Stimulated activated CD4-positive, alpha-beta T cell treated with anti-CD3 and anti-CD28 coated beads, Interleukin-12 subunit alpha, Interleukin-12 subunit beta, amount 100 ng/mL, for 48 hours (primary cell): ENCODE results near the gene CAB39L.

Experiments used
- DNase-seq, 3 donors: peaks; one replicate each; pipeline ENCODE4 v3.0.0-alpha.2; 2020; ENCODE audit warnings: low read depth in 2 of 3, low spot score in 1 of 3

Gene CAB39L

DNA sequence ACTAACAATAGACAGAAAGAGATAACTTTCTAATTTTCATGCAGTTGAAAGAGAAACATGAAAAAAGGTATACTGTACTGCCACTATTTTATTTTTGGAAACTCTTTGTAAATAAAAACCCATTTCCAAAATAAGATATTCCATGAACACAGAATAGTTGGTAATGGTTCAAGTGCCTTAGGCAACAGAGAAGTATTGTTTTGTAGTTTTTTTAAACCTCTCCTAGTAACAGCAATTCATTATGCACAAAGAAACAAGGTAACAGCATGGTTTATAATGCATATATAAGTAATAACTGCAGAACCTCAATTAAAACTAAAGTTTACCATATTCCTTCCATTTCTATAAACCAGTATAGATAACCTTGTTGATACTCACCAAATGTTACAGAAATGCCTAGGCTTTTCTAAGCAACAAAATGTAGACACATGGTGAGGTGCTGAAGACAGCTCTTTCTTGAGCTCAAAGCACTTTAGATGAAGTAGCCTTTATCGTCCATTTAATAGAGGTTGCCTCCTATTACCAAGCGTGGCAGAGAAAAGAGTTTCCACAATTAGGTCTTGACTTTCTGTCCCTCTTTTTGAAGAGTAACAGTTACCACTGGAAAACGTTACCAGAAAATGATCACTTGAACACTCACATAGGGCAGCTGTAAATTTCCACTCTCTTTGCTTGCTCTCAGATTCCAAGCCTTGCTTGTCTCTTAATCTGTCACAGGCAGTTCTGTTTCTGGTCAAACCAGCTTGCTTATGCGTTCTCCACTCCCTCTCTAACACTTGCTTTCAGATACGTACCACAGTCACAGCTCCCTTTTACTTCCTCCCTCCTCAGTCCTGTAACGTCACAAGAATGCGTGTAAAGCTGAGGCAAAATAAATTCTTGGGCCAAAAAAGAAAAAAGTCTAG, 42.9 kb downstream of the CAB39L start:
- no peak for DNase-seq

DNA sequence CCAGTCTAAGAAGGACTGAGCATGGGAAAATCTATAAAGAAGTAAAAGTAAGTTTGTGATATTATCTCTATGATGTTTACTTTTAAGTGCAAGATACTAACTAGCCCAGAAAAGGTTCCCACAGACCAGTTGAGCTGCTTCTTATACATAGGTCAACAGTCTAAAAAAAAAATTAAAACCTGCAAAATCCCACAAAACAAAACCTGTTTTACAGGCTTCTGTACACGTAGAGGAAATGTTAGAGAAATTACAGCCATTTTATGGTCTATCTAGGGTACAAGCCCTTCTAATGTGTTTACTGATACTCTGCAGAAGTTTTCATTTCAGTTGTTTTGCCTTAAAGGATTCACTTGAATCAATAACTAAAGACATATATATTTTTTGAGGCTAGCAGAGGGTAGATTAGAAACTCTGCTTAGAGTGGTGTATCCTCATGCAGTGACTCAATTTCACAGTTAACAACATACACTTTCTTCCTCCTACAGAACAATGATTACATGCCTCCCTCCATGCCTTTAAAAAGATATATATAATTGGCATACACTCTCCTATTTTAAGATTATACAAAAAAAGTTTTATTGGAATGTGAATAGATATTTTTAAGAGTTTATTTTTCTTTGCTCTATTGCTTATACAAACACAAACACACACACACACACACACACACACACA, 43.9 kb downstream of the CAB39L start:
- DNase-seq, result no peak

DNA sequence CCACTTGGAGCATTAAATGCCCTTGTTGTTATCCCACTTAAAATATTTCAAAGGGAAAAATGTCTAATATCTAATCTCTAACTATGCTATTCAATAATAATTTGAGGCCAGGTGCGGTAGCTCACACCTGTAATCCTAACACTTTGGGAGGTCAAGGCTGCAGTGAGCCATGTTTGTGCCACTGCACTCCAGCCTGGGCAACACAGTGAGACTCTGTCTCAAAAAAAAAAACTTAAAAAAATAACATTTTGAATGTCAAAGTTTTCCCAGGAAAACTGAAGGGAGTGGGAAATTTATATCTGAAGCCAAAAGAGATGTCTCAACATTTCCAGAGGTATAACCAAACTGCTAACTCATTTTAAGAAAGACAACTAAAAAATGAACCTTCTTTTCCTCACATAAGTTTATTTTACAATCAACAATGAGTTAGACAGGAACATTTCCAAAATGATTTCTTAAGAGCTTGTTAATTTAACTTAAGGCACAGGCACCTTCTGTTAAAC, 47.9 kb downstream of the CAB39L start:
- DNase-seq, result no peak

DNA sequence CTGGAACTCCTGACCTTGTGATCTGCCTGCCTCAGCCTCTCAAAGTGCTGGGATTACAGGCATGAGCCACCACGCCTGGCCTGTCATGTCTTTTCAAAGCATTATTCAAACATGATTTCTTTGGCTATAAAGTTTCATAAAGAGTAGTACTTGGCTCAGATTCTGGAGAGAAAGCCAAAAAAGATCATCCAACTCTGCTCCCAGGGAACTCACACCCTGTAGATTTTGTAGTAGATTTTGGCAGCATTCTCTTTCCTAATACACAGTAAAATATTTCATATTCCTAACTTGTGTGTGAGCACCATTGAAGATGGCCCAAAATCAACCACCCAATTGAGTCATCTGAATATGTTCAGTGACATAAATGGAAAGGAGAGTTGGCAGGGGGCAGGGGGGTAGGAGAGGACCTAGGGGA, 48.4 kb downstream of the CAB39L start:
- DNase-seq, result no peak

DNA sequence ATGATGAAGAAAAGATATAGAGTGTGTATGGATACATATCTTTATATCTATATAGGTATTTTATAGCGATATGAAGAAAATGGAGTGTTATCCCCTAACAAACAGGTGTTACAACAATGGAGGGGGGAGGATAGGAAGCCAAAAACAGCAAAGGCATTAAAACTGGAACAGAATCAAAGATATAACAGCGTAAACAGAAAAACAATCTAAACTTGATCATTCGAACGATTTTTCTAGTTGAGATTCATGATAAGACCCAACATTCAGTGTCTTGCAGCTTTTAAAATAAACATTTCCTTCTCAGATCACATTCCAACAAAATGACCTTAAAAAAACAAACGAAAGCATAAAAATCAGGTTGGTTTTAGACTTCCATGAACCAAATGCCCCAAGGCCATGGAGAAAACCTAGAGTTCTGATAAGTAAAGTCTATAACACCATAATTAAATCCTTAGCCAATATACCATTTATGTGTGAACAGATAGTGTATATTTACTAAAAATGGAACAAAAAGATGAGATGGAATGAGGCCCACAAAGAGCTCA, 55.7 kb downstream of the CAB39L start:
- no peak for DNase-seq

DNA sequence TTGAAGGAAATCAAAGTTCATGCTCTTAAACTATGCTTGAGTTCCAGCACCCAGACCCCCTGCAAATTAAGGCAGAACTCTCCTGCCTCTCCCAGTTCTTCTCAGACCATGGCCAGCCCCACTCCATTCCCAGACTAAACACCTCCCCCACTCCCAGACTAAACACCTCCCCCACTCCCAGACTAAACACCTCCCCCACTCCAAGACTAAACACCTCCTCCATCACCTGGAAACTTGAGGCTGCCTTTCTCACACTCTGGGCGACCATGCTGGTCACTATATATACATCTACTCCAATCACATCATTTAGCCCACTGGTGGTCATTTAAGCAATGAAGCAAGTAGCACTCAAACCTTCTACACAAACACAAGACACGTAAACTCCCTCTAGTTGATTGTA, 57.2 kb downstream of the CAB39L start:
- DNase-seq, result no peak

DNA sequence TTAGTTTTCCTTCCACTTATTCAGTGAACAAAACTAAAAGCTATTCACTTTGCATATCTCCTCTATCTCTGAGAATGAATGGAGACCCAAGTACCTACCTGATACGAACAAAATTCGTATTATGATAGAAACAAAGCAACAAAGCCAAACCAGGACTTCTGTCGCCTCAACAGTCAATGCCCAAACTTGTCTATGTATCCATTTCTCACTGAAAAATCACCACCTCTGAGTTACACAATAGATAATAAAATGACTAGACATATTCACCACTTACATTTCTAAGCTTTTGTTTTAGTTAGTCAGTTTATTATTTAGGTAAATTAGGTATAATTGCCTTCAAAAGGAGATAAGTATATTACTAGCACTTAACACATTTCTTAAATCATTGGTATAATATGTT, 67.7 kb downstream of the CAB39L start:
- no peak for DNase-seq

DNA sequence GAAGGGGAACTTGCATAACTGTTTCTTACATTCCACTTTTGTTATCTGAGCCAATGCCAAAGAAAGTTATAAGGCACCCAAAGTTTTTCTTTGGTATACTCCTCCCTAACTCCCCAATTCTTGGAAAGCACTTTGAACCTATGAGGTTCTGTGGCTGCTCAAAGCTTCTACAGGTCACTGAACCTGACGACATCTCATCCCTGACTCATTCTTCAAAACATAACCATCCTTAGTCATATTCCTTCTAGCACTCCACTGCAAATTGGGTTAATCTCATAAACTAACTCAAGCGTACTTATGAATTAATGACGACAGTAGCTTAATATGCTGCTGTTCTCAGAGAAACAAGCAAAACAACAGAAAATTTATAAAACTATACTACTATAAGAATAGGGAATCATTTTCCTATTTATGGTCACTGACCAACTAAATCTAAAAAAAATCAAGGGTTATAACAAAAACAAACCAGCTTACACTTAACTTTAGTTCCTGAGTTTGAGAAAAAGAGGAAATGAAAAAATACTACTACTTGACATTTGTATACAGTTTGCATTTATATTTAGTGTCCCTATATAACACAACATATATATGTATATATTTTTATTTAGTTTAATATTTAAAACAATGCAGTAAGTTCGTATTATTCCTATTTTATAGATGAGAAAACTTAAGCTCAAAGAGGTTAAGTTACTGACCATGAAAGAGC, 69.1 kb downstream of the CAB39L start:
- no peak for DNase-seq

DNA sequence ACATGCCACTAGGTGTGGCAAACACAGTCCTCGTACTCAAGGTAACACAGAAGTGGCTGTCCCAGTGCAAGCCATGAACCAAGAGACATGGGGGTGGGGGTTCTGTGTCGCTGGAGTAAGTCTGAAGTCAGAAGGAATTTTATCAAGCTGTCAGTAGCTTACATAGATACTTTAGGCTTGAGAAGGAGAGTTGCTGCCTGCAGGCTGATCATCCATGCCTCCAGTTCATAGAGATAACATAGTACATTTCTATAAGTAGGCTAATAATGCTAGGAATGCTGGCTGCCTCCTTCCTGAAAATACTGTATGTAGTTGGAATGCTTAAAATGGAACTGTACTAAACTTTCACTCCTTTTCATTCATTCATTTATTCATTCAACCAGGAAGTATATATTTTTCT, 70.1 kb downstream of the CAB39L start:
- DNase-seq, result no peak

DNA sequence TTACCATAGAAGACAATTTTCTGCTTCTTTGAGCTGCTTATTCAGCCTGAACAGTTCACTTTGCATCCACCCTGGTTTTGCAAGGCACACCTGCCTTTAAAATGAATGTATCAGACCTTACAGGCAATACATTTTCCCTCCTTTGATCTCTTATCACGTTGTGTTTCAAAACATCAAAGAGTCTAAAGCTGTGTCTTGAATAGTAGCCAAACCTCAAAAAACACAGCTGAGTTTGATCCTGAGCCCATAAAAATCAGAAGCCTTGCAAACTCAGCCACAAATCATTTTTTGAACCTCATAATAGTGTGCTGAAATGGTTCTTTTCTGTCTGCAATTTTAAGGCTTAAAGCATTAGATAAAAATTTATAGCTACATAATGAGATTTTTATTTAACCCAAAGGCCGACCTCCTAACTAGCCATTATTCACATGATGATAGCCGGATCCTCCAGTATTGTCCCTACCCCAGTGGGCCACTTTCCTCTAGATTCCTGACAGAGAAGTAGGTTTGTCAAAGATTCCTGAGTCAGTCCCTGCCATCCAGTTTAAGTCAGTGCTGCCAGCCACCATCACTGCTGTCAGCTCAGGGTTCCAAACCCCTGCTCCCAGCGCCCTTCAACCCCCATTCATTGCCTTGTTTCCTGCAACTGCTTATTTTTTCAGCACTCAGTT, 71.8 kb downstream of the CAB39L start:
- DNase-seq, result no peak

DNA sequence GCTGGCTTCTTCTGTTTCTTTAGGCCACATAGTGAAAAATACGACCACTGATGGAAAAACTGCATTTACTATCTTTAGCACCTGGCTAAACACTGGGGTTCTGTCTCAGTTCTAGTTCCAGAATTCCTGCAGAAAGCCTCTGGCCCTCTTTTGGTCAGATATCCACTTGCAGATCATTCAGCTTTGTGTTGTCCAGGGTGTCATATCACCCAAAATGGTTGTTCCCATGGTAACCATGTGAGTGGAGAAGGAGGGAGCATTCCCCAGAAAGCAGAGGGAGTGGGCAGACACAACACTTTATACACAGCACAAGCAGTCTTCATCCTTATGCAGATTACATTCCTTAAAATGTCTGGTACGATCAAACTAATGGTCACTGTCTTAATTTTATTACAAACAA, 73.5 kb downstream of the CAB39L start:
- no peak for DNase-seq

DNA sequence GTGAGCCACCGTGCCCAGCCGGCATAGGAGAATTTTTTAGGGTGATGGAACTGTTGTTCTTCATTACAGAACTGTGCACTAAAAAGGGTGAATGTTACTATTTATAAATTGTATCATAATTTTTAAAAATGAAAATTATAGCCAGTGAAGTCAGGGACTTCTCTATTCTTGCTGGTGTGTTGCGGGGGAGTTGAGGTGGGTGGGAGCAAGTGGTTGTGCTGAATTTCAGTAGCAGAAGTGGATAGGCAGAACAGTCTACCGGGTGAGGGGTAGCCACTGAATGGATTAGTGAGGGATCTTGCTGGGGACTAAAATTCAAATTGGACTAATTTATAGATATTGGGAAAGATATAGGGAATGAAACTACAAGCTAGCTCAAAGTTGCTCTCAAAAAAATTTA, 74.0 kb downstream of the CAB39L start:
- no peak for DNase-seq

DNA sequence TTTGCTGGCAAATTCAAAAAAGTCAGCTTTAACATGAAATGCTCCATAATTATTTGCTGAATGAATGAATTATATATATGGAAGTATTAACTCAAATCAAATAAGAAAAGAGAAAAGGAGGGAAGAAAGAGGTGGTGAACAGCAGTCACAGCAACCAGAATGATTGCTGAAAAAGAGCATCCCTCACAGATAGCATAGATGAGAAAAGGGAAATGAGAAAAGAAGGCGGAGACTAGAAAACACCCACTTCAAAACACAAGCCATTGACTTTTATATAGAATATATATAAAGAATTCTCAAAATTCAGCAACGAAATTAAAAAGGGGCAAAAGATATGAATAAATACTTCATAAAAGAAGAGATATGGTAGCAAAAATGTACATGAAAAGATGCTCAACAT, 75.2 kb downstream of the CAB39L start:
- no peak for DNase-seq

DNA sequence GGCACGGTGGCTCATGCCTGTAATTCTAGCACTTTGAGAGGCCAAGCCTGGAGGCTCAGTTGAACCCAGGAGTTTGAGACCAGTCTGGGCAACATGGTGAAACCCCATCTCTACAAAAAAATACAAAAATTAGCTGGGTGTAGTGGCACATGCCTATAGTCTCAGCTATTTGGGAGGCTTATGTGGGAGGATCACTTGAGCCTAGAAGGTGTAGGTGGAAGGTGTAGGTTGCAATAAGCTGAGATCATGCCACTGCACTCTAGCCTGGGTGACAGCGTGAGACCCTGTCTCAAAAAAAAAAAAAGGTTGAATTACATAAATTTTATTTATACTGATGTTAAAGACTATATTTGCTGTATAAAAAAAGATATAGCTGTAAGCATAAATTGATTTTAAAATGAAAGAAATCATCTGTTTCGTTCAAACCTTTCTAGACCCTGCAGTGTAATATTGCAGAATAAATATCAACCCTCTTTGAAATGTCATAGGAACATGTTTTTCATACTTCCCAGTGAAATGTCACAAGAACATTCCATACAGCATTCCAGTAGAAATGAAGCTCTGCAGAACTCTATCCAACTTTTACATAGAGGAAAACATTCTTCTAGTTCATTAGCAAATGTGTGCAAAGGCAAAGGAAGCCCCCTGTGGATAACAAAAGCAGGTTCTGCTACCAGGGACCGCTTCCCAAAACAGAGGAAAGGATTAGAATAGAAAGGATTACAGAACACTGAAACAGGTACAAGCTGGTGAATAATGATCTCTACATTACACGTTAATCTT, 76.0 kb downstream of the CAB39L start:
- no peak for DNase-seq

DNA sequence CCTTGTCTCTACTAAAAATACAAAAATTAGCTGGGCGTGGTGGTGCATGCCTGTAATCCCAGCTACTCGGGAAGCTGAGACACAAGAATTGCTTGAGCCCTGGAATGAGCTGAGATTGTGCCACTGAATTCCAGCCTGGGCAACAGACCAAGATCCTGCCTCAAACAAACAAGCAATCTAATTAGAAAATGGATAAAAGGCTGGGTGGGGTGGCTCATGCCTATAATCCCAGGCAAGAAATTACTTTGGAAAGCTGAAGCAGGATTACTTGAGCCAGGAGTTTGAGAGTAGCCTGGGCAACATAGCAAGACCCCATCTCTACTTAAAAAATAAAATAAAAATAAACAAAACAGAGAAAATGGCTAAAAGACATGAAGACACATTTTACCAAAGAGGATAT, 77.0 kb downstream of the CAB39L start:
- no peak for DNase-seq

DNA sequence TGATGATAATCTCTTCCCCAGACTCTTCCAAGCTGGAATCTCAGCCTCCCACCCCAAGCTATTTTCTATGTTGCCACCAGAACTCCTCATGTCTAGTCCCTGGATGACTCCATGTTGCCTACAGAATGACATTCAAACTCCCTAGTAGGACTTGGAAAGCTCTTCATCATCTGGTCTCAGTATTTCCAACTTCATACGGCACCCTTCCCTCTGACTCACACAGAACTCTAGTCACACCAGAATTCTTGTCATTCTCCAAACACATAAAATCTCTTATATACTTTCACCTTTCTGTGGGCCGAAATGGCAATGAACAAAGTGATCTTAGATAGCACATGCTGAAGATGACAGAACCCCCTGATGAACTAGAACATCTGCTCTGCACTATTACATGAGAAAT, 86.2 kb downstream of the CAB39L start:
- no peak for DNase-seq

DNA sequence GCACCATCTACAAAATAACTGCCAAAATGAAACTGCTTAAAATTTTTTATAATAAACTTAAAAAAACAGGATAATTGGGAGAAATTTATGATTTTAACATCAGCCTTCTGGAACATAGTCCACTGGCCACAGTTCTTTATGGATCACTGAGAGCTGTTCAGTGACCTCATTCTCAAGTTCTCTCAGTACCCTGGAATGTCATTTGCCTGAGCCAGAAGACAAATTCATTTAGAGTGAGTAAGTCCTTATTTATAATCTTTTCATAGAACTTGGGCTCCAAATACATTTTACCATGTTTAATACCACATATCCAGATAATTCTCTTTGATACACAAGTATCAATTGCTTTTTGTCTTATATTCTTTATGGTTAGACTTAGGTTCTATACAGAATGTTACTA, 87.6 kb downstream of the CAB39L start:
- no peak for DNase-seq

DNA sequence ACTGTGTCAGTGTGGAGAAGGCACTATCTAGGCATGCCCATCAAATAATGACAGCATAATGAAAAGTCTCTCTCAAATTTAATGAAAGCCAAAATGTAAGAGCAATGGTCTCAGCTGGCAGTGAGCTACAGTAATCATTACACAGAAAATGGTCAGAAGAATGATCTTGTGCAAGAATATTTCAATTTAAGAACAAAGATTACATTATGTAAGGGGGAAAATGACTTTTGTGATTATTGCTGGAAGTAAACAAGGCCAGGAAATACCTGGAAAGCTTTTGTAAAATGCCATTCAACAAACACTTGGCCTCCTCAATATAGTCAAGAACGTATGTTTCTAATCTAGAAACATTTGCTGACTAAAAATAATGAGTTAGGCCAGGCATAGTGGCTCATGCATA, 89.1 kb downstream of the CAB39L start:
- DNase-seq, result no peak

DNA sequence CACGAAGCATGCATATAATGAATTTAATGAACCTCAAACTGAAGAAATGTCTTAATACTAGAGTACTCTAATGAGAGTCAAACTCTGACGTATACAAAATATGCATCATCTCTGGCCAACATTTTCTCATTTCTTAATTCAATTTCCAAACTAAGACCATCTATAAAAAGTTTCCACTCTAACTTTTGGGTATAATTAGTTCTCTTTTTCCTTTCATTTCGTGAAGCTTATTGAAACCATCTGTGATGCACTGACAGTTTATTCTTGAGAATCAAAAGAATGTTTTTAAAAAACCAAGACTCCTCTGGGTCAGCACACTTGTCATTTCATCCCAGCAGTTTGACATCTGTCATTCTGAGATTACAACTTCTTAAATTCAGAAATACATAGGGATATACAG, 90.0 kb downstream of the CAB39L start:
- no peak for DNase-seq

DNA sequence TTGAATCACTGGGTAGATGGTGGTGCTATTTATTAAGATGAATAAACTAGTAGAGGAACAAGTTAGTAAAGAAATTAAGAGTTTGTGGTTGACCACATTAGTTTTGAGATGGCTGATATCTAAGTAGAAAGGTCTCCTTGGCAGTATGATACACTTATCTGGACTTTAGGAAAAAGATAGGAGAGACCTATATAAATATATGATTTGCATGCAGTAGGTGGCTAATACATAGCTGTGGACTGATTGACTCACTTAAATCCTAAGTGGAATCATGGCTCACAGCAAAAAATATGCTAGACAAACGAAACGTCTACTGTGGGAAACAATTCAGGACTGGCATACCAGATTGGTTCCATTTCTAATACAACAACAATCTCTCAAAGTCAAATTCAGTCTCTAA, 92.0 kb downstream of the CAB39L start:
- no peak for DNase-seq
